GM12892 (cell line): Measurements from ENCODE around the gene DDX3Y.

Source experiments
- POLR2A ChIP-seq: IDR thresholded peaks from 2 replicates; pipeline ENCODE4 v1.6.1; 2011; ENCODE audit warnings: low read depth, low read length, control low read depth
- POLR2AphosphoS5 ChIP-seq: IDR thresholded peaks from 2 replicates; pipeline ENCODE4 v1.6.1; 2011; ENCODE audit warnings: low read depth, low read length, control low read depth
- TAF1 ChIP-seq: IDR thresholded peaks from 2 replicates; pipeline ENCODE4 v1.6.1; 2011; ENCODE audit warnings: low read depth, mild to moderate bottlenecking, control low read depth, low read length, borderline replicate concordance

GRCh38 chrY:12904618-12905516, at the start of gene DDX3Y:
- no peak for TF ChIP-seq POLR2AphosphoS5
- TF ChIP-seq TAF1, result no peak
- no peak for TF ChIP-seq POLR2A
